ENCODE measurements around the gene PRG2.
"Not testable (repeated sequence)": the region's sequence is repeated elsewhere in the genome, so short reads cannot be mapped to it uniquely, and the experiment has no call there.

Gene PRG2

DNA sequence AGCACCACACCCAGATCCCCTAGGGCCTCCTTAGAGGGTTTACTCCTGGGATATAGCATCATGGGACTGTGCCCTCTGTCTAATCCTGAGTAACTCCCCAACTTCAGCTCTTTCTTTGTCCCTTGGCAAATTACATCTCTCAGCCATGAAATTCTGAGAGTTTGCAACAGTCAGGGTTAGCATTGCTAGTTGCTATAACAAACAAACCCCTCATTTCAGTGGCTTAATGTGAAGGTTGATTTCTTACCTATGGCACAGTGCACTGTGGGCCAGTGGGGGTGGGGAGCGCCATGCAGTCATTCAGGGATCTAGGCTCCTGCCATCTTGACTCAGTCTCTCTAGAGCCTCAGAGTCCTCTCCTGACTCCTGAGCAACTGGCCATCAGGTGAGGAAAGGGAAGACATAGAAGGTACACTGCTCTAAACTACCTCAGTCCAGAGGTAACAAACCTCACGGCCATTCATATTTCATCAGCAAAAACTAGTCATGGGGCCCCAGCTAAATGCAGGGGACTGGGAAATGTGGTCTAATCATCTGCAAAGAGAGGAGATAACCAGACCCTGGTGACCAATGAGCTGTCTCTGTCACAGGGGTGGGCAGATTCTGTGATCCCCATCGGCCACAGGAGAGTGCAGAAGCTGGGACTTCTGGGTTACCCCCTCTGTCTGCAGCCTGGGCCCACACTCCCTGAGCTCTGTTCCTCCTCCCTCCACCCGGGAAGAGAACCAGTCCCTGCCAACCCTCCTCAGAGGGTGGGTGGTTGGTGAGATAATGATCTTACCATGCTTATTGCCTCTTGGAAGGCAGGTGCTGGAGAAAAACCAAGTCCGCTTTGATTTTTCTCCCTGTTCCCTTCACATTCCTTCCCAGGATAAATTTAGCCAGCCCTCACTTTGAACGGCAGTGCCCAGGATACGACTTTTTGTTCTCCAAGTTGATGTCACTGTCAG, 27.0 kb downstream of the PRG2 start:
- DNase-seq = no peak

DNA sequence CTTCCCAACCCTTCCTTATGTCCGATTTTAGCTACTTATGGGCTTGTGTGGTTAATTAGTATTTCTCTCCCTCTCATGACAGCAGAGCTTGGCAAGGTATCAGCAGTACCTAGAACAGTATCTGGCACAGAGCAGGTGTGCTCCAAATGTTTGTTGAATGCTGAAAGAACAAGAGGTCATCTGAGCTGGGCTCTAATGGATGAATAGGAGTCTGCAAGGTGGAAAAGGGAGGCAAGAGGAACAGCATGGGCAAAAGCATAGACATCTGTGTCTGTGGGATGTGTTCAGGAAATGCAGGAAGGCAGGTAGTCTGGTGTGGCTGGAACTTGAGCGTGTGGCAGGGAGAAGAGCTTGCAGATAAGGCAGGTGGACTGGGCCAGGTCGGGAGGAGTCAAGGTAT, 28.5 kb downstream of the PRG2 start:
- DNase-seq = no peak

DNA sequence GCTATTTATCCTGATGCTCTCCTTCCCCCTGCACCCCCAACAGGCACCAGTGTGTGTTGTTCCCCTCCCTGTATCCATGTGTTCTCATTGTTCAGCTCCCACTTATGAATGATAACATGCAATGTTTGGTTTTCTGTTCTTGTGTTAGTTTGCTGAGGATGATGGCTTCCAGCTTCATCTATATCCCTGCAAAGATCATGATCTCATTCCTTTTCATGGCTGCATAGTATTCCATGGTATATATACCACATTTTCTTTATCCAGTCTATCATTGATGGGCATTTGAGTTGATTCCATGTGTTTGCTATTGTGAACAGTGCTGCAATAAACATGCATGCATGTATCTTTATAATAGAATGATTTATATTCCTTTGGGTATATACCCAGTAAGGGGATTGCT, 29.0 kb downstream of the PRG2 start:
- not testable (repeated sequence) for DNase-seq

DNA sequence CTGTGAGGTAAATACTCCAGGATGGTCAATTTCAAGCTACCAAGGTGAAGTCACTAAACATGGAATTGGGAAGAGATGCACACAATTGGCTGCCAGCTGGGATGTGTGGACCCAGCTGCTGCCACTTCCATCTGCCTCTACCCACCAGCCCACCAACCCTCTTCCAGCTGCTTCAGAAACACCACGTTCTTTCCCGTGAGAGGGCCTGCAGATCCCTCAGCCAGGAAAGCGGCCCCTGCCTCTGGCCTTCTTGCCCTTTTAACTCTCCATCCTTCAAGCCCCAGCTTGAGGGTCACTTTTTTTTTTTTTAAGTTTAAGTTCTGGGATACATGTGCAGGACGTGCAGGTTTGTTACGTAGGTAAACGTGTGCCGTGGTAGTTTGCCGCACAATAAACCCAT, 29.5 kb downstream of the PRG2 start:
- DNase-seq = no peak

GRCh38 chr11:57359896-57360690, 30.4 kb downstream of the PRG2 start:
- no peak for DNase-seq

DNA sequence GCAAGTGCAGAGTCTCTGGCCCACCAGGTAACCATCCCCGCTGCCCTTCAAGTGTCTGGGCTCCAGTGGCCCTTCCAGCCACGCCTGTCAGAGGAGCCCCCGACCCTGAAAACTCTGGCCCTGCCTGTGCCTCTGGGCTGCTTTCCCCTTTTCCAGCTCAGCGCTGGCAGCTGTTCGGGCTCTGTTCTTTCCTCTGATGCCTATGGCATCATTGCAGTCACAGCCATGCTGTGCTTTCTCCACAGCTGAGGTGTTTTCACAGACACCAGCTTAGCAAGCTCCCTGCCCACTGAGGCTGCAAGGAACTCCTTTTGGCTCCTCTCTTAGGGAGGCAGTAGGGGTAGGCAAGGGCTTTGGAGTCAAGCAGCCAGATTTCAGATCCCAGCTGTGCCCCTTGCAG, 31.1 kb downstream of the PRG2 start:
- DNase-seq = no peak

DNA sequence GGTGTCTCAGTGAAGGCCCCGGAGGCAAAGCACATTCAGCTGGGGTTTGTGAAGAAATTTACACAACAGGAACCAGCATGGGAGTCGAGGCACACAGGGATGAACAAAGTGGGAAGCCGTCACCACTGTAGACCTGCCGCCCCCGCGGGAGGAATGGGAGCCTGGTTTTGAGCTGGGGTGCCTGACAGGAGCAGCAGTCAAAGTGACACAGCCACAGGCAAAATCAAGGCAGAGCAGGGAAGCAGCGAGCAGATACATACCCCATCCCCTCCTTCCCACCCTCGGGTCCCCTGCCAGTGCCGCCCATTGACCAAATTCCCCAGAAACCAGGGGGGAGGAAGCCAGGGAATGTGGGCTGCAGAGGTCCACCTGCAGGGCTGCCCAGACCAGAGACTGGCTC, 31.5 kb downstream of the PRG2 start:
- no peak for DNase-seq

DNA sequence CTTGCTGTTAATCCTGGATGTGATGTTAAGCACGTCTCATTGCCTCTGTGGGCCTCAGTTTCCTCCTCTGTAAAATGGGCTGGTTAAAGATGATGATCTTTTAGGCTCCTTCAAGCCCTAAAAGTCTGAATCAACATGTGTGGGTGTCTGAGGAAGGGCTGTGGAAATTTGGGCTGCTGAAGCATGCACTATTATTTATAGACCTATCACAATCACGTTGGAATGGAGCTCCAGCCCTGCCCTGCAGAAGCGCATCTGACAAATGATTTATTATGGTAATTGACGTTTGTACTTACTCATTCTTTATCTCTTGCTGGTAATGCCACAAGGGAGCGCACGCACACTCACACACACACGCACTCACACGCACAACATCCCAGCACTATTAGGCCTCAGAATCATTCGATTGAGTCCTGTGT, 31.9 kb downstream of the PRG2 start:
- DNase-seq = no peak

GRCh38 chr11:57357856-57358255, 32.6 kb downstream of the PRG2 start:
- no peak for DNase-seq

GRCh38 chr11:57357310-57357709, 33.1 kb downstream of the PRG2 start:
- no peak for DNase-seq

DNA sequence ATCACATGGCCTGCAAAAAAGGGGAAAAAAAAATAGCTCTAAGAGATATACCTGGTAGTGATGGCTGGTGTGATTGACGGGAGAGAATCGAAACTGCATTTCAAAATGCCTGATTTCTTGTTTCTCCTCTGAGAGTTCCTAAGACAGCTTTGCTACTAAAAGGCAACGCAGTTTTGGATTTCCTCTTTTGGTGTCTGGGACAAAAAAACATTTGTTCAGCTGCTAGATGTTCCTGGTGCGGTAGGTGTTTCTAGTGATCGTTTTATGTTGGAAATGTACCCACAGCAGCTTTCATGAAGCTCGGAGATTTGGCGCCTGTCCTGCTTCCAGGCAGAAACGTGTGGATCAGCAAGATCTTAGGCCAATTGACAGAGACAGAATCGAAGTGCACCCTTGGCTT, 34.2 kb downstream of the PRG2 start:
- no peak for DNase-seq

- DNase-seq = no peak
Observed at GRCh38 chr11:57354699-57355098, 35.8 kb downstream of the PRG2 start.

- DNase-seq = no peak
Observed at GRCh38 chr11:57353852-57354251, 36.6 kb downstream of the PRG2 start.

DNA sequence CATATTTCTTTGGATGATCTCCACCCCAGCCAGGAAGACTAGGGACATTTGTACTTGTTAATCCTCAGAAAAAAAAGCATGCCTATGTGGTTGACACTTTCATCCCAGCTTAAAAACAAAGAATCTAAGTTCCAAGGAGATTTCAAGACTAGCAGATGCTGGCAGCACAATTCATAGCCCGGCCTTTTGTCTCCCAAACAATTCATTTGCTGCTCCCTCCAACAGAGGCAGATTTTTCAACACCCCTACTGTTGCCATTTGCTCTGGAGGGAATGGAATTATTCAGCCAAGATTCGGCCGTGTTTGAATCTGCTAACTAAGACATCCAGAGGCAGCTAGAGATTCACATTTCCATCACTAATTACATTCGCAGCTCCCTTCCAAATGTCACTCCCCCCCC, 37.0 kb downstream of the PRG2 start:
- no peak for DNase-seq

- no peak for DNase-seq
Observed at GRCh38 chr11:57353036-57353435, 37.4 kb downstream of the PRG2 start.

- no peak for DNase-seq
Observed at GRCh38 chr11:57349491-57350274, 40.8 kb downstream of the PRG2 start.

DNA sequence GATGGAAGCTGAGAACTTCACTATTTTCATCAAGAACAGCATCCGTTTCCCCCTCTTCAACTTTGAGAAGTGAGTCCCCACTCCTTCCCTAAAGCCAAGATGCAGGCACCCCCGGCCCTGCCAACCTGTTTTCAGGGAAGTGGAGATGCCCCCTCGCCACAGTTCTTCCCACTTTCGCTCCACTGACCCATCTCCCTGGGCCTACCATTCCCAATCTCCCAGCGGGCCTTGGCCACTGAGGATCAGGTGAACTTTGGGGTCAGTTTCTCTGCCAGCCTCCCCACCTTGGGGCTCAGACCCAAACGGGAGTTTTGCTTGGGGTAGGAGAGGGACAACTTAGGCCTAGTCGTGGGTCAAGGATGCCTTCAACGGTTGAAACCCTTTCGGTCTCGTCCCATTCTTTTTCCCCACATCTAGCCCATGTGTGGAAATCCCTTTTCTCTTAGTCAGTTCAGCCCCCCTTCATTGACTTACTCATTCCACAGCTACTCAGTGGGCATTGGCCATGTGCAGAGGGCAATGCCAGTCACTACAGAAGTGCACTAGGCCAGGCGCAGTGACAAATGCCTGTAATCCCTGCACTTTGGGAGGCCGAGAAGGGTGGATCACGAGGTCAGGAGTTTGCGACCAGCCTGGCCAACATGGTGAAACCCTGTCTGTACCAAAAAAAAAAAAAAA, 41.7 kb downstream of the PRG2 start:
- no peak for DNase-seq

- DNase-seq = no peak
Observed at GRCh38 chr11:57348052-57348451, 42.4 kb downstream of the PRG2 start.

- DNase-seq = no peak
Observed at GRCh38 chr11:57347336-57347735, 43.1 kb downstream of the PRG2 start.

GRCh38 chr11:57345555-57346211, 44.8 kb downstream of the PRG2 start:
- DNase-seq = peak; percentile 90

DNA sequence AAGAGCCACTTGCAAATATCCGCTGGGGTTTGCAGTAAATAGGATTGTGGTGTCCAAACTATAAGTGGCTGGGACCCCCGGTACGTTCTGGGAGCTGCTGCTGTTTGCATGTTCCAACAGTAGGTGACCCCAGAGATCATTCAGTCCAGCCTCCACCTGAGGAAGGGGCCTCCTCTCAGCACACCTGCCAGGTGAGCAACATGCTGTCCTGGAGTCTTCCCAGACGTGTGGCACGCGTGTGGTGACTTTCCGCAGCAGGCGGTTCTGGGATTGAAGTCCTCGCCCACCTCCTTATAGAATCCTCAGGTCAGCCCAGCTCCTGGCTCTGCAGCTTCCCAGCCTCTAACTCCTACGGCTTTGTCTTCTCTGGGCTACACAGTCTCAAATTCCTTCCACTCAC, 45.6 kb downstream of the PRG2 start:
- no peak for DNase-seq

GRCh38 chr11:57343825-57344224, 46.6 kb downstream of the PRG2 start:
- no peak for DNase-seq
